ENCODE measurements around the gene EXOC3.

DNA sequence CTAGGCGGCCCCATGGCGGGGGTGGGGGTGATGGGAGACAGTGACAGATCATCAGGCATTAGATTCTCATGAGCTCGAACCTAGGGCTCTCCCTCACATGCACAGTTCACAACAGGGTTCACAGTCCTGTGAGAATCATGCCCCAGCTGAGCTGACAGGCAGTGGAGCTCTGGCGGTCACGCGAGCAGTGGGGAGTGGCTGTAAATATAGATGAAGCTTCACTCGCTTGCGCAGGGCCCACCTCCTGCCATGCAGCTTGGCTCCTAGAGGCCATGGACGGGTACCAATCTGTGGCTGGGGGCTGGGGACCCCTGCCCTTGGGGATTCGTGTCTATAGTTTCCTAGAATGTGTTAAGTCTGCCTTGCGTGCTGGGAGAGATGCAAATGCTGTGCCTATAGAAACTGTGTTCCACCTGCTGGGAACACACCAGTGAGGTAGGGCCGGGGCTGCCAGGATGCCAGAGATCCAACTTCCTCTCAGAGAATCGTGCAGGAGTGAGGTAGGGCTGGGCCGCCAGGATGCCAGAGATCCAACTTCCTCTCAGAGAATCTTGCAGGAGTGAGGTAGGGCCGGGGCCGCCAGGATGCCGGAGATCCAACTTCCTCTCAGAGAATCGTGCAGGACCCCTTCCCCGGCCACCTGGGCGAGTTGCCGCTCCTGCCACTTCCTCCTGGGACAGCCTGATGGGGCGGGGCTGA is 14.1 kb upstream of the EXOC3 start:
- TF ChIP-seq EZH2 (IDR thresholded peaks at IDR 0.05; ENCODE audit: insufficient read depth, poor library complexity, severe bottlenecking) (no peak), EZH2phosphoT487 (IDR thresholded peaks at IDR 0.05; ENCODE audit: insufficient read depth, low read depth) (no peak)

All from GM23248 (cell line).